Embryonic facial prominence (tissue), 1 donor: ENCODE data around the gene ARHGEF40.
A peak's percentile ranks its signal among the peaks of the same experiment; 100 is the strongest.

Source experiments
- DNase-seq: peaks from one replicate; pipeline ENCODE4 v3.0.0-alpha.2; 2016; ENCODE audit errors: extremely low spot score

ARHGEF40 gene

GRCh38 chr14:21059842-21060613 lies 10.1 kb upstream of the ARHGEF40 start:
- no peak for DNase-seq

GRCh38 chr14:21060614-21061346 lies 9.3 kb upstream of the ARHGEF40 start:
- no peak for DNase-seq

- DNase-seq: no peak
These were observed 8.8 kb upstream of the ARHGEF40 start for GRCh38 chr14:21061347-21061668.

GRCh38 chr14:21063479-21063878 lies 6.6 kb upstream of the ARHGEF40 start:
- no peak for DNase-seq

DNA sequence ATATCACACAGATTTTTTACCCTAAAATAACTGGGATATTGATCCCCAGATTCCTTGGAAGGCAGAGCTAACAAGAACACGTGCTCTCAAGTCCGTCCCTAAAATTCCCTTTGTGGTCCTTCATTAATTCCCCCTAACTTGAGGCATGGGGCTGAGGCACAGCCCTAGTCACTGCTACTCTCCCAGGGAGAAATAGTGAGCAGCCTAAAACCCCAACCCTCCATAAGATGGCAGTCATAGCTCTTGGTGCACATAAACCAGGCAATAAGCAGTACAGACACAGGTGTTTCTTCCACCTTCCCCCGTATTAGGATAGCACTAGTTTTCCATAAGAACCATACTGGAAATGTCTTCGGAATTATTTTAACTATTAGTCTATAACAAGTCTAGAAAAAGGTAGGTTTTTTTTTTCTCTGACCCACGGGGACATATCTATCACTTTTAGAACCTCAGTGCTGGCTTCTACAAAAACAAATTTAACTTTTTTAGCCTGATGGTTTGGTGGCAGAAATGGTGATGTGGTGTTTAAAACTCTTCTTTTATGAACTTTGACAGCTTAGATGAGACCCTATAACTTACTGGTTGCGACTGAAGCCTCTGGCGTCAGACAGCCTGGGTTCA lies 3.1 kb upstream of the ARHGEF40 start:
- DNase-seq: no peak

DNA sequence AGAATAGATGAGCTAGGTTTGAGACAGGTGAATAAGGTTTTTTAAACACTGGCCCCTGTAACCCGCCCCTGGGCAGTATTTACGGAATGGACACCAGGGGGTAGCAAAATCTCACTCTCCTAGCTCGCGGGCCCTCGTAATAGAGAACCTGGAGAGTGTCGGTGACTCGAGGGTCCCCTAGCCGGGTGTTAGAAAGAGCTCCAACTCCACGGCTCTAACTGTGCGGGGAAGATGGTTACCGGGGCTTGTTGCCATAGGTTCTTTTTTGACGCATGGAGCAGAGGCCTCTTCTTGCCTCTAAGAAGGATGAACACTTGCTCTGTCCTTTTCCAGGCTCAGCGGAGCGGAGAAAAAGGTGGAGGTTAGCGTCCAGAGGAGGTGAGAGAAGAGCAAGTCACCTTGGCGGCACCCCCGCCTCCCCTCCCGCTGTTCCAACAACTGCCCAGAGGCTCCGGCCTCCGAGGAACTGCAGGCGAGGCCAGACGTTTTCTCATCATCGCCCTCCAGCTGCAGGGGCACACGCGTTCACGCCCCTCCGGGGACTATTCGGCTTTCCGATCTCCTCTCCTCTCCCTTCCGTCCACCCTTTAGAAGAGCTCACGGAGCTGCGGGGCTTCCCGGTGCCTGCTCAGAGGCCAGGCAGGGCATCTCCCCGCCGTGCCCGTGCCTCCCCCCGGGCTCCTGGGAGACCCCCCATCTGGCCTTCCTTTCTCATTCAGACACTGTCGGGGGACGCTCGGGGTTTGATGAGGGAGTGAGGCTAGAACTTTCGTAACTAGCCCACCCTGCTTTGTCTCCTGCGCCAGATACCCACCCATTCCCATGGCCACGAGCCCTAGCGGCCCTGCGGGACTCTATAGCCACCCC lies 1.4 kb upstream of the ARHGEF40 start:
- peak; percentile 48 for DNase-seq

- DNase-seq: peak; percentile 51
These were observed 569 bp upstream of the ARHGEF40 start for GRCh38 chr14:21069388-21070082.

- peak; percentile 47 for DNase-seq
These were observed 613 bp downstream of the ARHGEF40 start for GRCh38 chr14:21070610-21071224.

DNA sequence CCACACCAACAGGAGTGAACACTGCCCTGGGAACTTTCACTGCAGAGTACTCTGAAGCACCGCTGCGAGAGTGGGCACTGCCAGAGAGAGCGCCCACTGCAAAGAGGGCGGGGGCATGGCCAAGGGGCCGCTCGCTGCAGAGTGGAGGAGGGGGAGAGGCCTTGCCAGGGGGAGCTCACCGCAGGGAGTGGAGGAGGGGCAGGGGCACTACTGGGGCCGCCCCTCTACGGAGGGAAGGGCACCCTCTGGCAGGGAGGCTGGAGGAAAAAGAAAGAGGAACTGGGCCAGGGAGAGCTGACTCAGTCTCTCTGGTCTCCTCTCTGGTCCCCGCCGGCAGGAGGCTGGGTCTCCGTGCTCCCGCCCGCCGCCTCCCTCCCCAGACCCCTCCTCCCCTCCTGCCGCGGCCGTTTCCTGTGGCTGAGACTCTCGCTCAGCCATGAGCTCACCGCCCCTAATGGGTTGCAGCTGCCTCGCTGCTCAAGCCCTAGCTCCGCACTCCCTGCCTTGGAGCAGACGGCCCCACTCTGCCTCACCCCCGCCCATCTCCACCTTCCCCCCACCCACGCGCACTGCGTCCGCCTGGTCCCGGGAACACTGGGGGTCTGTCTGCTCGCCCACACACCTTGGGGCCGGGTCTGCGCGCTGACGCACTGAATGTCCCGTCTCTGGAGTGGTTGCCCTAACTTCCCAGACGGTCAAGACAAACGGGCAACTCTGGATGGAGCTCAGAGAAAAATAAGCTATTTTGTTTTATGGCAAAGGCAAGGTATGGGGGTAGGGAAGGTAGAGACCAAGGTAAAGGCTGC lies 1.3 kb downstream of the ARHGEF40 start:
- peak; percentile 95 for DNase-seq

DNA sequence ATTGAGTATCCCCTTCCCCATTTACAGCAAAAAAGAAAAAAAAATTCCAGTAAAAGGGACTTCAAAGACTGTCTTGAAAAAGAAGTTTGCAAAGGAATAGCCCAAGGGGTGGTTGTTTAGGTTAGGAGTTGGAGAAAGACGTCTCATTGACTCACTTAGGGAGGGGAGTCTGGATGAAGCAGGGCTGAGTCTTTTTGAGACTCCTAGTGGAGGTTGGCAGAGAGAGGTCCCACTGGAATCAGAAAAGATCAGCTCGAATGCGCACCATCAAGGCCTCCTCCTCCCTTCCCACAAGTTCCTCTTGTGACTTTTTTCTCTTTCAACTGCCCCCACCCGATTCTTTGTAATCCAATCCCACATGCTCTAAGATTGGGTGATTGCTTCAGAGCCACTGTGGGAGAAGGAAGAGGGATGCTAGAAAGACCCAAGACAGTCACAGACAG lies 1.9 kb downstream of the ARHGEF40 start:
- peak; percentile 52 for DNase-seq

- DNase-seq: no peak
These were observed 2.8 kb downstream of the ARHGEF40 start for GRCh38 chr14:21072781-21073339.

- DNase-seq: no peak
These were observed 3.8 kb downstream of the ARHGEF40 start for GRCh38 chr14:21073921-21074320.

GRCh38 chr14:21074398-21075272 lies 4.5 kb downstream of the ARHGEF40 start:
- no peak for DNase-seq

- DNase-seq: no peak
These were observed 5.8 kb downstream of the ARHGEF40 start for GRCh38 chr14:21075719-21076437.

GRCh38 chr14:21077672-21078071 lies 7.6 kb downstream of the ARHGEF40 start:
- no peak for DNase-seq

GRCh38 chr14:21078287-21078686 lies 8.2 kb downstream of the ARHGEF40 start:
- no peak for DNase-seq

GRCh38 chr14:21078726-21079125 lies 8.6 kb downstream of the ARHGEF40 start:
- no peak for DNase-seq
